Epithelial cell of prostate (primary cell): ENCODE data around the gene NUP85.
A peak's percentile ranks its signal among the peaks of the same experiment; 100 is the strongest.
"Not testable (repeated sequence)": the region's sequence is repeated elsewhere in the genome, so short reads cannot be mapped to it uniquely, and the experiment has no call there.

Experiments used
- DNase-seq: peaks from one replicate; pipeline ENCODE4 v3.0.0-alpha.2; 2011; ENCODE audit warnings: low read depth, low spot score
- H3K27ac ChIP-seq: fragments of 450-650 bp; 2 replicates; pipeline ENCODE4 v1.5.1; 2017; ENCODE audit warnings: mild to moderate bottlenecking

The NUP85 gene

DNA sequence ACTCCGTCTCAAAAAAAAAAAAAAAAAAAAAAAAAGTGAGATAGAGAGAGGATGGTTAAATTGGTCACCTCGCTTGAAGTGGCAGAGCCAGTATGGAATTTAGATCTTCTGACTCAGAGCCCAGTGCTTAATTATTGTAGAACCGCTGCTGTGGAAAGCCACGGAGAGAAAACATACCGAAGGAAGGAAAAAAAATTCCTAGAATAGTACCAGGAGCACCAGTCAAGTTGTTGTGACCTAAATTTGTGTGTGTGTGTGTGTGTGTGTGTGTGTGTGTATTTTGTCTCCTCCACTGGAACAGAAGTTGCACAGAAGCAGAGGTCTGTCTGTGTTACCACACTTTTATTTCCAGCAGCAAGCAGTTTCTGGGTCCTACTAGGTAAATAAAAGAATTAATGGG, 10.6 kb upstream of the NUP85 start:
- DNase-seq, result no peak
- no peak overlapping the region for H3K27ac ChIP-seq

DNA sequence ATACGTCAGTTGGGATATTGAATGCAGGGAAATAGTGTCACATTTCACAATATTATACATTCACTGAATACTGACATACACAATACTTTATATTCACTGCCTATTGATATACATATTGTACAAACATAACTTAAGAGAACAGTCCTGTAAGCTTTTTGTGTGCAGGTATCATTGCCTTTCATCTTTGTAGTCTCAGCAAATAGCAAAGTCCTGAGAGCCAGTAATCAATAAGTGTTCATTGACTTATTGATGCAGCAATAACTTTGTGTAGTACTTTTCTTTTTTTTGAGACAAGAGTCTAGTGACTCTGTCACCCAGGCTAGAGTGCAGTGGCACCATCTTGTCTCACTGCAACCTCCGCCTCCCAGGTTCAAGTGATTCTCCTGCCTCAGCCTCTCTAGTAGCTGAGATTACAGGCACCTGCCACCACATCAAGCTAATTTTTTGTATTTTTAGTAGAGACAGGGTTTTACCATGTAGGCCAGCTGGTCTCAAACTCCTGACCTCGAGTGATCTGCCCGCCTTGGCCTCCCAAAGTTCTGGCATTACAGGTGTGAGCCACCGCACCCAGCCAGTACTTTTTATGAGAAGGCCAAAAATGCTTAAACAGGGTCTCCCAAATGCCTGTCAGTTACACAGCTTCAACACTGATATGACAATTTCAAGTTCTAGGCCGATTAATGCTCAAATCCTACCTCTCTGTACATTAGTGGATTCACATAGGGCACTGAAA, 5.4 kb upstream of the NUP85 start:
- H3K27ac ChIP-seq, result no peak overlapping the region
- DNase-seq, result no peak

DNA sequence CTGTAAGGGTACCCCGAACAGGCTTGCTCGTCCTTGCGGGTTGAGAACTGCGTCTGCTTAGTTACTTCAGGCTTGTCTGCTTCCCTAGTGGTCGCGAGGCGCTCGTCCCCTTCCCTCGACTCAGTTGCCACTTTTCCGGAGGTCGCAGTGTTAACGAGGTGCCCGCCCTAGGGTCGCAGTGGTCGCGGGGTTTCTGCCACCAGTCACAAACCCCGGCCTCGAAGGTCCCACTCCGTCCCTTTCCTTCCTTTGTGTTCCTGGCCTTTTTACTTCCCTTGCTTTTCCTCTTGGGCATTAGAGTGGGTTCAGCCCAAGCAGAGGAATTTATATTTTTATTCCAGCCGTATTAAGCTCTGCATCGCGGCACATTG, 299 bp downstream of the NUP85 start:
- no peak for DNase-seq
- H3K27ac ChIP-seq, result peak overlapping the region; percentile 89

DNA sequence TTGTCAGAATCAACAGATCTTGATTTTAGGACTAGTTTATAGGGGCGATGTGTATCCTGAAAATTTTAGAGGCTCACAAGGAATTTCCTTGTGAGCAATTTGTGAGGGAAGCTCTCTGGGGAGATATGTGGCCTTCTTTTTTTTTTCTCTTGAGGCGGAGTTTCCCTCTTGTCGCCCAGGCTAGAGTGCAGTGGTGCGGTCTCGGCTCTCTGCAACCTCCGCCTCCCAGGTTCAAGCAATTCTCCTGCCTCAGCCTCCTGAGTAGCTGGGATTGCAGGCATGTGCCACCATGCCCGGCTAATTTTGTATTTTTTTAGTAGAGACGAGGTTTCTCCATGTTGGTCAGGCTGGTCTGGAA, 1.6 kb downstream of the NUP85 start:
- H3K27ac ChIP-seq, DNase-seq: not testable (repeated sequence)

DNA sequence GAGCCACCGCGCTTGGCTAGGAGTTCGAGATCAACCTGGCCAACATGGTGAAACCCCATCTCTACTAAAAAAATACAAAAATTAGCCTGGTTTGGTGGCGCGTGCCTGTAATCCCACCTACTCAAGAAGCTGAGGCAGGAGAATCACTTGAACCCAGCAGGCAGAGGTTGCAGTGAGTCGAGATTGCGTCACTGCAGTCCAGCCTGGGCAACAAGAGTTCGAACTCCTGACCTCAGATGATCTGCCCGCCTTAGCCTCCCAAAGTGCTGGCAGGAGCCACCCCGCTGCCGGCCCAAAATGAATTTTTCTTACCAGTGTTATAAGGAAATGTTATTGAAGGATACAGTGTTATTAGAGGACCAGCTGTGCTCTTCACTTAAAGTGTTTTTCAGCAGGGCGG, 2.3 kb downstream of the NUP85 start:
- H3K27ac ChIP-seq, result no peak overlapping the region

DNA sequence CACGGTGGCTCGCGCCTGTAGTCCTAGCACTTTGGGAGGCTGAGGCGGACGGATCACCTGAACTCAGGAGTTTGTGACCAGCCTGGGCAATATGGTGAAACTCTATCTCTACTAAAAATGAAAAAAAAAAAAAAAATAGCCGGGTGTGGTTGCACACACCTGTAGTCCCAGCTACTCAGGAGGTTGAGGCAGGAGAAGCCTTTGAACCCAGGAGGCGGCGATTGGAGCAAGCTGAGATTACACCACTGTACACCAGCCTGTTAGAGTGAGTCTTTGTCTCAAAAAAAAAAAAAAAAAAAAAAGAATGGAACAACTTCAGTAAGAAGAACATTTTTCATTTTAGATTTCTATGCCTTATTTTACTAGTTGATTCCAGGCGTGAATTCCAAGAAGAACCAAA, 2.7 kb downstream of the NUP85 start:
- no peak overlapping the region for H3K27ac ChIP-seq

More for the DNA sequence above, 2.3 kb downstream of the NUP85 start:
- DNase-seq, result no peak

DNA sequence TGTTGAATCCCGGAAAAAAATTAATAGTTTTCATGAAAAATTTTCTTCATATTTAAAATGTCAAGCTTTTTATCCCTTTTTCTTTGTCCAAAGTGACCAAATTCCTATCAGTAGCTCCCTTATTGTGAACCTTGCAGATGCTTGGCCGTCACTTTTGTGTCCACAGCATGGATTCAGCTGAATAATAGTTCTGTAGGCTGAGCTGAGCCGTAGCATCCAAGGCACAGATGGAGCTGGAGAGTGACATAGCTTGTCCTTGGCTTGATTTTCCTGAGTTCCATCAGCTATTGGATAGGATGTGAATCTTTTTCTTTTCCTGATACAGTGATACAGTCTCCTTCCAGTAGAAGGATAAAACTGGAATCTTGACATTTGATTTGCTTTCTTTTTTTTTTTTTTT, 3.6 kb downstream of the NUP85 start:
- no peak overlapping the region for H3K27ac ChIP-seq
- no peak for DNase-seq

More for the DNA sequence above, 2.7 kb downstream of the NUP85 start:
- DNase-seq, result no peak

DNA sequence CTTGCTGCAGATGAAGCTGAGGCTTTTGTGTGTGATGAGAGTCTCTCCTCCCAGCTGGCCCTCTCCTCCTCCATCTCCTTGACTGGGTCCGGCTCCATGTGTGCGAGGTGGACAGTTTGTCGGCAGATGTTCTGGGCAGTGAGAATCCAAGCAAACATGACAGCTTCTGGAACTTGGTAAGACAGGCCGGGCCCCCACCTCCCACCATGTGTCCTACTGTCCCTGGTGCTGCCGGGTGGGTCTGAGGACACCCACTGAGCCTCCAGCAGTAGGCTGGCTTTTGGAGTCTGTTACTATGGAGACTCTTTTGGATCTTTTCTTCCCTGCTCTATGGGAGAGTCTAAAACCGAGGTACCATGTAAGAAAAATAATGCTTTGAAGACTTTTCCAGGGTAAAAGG, 12.7 kb downstream of the NUP85 start:
- DNase-seq, result no peak
- H3K27ac ChIP-seq, result no peak overlapping the region

DNA sequence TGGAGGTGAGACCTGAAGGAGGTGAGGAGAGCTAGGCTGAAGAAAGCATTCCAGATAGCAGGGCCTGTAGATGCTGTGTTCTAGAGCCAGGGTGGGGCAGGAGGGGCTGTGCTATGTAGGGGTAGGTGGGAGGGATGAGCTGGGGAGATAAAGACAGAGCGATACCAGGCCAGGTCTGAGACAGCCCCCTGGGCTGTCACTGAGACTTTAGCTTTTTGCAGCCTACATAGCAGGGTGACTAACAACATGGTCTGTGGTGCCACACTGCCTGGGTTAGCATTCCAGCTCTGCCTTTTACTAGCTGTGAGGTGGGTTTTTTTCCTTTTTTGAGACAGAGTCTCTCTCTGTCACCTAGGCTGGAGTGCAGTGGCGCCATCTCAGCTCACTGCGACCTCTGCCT, 14.3 kb downstream of the NUP85 start:
- DNase-seq, result no peak
- no peak overlapping the region for H3K27ac ChIP-seq

DNA sequence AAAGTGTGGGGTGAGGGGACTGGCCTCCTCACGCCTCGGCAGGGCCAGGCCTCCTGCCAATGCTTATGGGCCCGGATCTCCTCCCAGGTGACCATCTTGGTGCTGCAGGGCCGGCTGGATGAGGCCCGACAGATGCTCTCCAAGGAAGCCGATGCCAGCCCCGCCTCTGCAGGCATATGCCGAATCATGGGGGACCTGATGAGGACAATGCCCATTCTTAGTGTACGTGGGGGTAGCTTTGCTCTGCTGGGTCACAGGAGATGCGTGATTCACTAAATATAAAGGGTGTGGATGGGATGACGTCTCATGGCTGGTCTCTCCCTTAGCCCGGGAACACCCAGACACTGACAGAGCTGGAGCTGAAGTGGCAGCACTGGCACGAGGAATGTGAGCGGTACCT, 19.5 kb downstream of the NUP85 start:
- H3K27ac ChIP-seq, result no peak overlapping the region
- no peak for DNase-seq

DNA sequence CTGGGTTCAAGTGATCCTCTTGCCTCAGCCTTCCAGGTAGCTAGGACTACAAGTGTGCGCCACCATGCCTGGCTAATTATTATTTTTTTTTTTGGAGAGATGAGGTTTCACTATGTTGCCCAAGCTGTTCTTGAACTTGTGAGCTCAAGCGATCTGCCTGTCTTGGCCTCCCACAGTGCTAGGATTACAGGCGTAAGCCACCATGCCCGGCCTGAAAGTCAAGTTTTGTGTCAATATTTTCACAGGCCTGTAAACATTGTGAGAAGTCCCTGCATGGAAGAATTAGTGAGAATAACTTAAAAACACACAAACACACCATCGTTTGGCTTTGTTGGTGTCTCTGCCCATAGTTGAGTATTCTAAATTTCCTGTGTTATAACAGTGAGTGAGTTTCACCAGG, 22.2 kb downstream of the NUP85 start:
- DNase-seq, result no peak
- no peak overlapping the region for H3K27ac ChIP-seq

DNA sequence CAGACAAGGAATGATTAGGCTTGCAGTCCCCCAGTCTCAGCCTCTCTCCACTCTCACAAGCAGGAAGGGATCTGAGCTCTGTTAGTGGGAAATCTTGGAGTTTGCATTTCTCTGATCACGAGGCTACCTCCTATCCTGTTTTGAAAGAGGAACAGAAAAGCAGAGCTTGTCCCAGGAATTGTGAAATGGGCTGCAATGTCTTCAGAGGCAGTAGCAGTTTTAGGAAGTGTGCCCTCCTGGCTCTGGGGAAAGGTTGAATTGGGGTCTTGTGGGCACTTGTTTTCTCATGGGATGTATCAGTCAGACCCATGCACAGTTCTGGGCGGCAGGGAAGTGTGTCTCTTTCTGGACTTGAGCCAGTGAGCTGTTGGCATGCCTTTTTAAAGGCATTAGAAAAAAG, 22.8 kb downstream of the NUP85 start:
- no peak overlapping the region for H3K27ac ChIP-seq
- no peak for DNase-seq

DNA sequence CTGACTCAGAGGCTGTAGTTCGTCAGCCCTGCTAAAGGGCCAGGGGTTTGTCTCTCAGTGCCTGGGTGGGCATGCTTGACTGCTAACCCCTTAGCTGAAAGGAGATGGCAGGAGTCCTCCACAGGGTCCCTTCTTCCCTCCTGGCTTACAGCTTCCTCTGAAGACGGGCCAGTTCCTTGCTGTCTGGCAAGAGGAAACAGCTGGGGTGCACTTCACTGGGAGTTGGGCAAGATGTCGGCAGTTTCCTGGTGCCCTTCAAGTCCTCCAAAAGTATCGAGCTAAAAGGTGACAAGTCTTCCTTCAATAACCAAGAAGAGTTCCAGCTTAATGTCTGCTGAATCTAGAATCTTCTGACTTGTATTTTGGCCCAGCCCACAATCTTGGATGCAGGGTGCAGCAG, 23.4 kb downstream of the NUP85 start:
- DNase-seq, result no peak
- H3K27ac ChIP-seq, result no peak overlapping the region

DNA sequence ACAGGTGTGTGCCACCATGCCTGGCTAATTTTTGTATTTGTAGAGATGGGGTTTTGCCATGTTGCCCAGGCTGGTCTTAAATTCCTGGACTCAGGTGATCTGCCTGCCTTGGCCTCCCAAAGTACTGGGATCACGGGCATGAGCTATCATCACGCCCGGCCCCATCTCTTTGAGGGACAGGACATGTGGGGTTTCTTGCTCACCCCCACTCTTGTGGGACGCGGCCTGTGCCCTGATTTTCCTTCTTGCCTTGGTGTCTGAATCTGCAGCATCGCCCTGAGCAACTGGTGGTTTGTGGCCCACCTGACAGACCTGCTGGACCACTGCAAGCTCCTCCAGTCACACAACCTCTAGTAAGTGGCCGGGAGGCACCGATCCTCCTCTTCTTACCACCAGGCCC, 25.6 kb downstream of the NUP85 start:
- no peak overlapping the region for H3K27ac ChIP-seq
- DNase-seq, result no peak

DNA sequence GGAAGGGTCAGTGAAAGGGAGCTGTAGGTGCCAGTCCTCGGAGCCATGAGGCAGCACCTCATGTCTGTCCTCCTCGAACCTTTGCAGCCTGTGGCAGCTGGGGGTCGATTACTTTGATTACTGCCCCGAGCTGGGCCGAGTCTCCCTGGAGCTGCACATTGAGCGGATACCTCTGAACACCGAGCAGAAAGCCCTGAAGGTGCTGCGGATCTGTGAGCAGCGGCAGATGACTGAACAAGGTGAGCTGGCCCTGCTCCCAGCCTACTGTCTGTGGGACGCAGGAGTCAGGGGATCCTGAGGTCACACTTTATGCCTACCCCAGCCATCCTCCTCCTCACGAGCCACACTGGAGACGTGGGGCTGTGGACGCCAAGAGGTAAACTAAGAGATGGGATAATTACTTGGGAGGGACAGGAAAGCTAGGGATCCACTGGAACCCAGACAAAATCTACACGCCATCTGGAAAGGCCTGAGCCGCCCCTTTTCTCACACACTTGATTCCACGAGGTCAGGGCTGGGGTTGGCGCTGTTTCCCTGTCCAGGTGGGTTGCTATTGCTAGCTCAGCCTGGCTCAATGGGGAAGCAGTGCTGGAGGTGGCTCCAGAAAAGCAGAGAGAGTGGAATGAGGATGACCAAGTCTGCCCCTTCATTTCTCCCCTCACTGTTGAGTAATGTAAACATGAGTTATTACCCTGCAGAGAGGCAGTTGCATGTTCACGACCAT, 26.4 kb downstream of the NUP85 start:
- DNase-seq, result no peak
- no peak overlapping the region for H3K27ac ChIP-seq

DNA sequence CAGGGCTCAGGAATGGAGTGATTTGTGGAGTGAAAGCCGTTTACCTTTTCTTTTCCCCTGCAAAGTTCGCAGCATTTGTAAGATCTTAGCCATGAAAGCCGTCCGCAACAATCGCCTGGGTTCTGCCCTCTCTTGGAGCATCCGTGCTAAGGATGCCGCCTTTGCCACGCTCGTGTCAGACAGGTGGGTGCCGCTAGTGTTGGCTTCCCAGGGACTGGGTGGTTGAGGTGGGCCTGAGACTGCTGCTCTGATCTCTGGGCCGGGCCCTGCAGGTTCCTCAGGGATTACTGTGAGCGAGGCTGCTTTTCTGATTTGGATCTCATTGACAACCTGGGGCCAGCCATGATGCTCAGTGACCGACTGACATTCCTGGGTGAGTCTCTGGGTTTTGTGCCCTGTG, 27.3 kb downstream of the NUP85 start:
- no peak overlapping the region for H3K27ac ChIP-seq
- DNase-seq, result no peak

DNA sequence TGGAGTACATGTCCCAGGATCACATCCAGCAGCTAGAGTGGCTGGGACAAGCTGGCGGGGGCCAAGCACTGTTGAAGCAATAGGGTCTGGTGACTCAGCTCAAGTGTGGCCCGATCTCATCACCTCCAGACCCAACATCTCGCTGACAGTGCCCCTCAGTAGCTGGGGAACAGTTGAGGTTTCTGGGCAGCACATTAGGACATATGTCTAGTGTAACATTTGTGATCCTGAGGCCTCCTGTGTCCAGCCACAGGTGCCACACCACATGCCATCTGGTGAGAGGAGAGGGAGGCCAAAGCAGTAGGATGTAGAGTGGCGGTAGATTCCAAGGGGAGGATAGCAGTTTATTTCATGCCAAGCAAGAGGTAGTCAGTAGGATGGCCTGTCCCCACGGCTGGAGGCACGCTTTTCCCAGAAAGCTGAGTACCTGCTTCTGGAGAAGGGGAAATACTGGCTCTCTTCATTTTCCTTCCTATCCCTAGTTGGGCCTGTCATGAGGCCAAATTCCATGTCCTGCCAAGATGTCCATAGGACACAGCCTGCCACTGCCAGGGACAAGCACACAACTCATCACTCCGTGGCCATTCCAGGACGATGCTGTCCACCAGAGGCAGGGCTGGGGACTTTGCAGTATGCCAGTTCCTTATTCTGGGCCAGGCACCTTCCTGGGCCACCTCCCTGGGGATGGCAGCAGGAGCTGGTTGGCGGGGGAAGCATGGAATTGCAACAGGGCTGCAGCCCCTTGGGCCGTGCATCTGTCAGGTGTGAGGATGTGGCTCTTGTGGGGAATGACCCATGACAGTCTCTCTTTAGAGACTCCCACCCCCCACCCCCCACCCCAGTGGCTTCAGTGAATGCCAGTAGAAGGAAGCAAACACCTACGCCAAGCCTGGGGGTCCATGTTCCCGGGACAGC, 31.9 kb downstream of the NUP85 start:
- no peak overlapping the region for H3K27ac ChIP-seq
- no peak for DNase-seq

DNA sequence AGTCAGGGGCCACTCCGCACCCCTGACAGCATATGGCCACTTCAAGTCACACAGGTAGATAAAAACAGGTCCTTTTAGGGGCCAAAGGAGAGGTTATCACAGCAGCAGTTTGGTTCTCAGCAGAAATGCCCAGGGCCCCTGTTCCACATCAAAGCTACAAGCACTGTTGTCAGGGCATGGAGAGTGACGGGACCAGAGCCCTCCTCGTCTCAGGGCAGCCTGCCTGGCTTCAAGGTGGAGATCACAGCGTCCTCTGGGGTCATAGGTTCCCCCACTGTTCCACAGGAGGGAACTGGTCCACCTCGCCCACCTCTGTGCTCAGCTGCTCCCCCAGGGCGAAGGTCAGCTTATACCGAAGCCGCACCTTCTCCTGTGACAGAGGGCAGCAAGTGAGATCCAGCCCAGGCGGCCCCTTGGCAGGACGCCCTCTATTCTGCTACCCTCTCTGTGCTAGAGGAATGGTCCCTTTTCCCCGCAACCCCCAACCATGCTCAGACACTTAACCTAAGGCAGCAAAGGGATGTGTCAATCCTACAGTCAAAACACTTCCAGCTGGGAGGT, 32.6 kb downstream of the NUP85 start:
- H3K27ac ChIP-seq, result no peak overlapping the region

DNA sequence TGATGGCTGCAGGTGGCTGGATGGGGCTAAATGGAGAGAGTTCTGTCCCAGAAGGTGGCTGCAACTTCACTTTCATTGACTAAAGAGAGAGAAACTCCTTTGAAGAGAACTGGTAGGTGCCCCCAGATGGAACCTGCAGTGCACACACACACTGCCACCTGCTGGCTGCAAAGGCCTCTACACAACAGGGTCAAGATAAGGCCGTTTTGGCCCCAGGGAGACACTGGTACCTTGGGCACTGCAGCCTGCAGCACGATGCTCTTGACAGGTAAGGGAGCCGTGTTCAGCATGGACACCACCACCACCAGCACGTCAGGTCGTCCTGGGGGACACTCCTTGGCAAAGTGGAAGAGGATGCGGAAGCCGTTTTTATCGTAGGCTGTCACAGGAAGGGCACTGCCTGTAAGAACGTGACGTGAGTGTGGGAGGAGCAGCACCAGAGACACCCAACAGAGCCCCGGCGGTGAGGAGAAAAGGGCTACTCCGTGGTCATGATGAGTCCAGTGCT, 33.3 kb downstream of the NUP85 start:
- H3K27ac ChIP-seq, result no peak overlapping the region

More for the DNA sequence above, 32.6 kb downstream of the NUP85 start:
- no peak for DNase-seq

DNA sequence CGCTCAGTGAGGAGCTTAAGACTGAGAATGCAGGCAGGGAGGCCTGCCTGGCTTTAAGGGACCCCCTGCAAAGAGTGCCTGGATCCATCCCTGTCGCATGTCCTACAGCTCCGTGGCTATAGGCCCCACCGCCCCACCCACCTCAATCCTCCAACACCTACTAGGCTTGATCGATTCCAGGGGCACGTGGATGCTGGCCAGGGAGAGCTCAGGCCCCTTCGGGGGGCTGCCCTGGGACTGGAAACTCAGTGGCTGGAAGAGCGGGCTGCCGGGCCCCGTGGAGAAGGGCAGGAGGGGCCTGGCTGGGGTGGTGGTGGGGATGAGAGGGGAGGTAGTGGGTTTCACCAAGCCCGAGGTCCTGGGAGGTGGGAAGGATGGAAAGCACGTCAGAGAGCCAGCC, 33.7 kb downstream of the NUP85 start:
- no peak overlapping the region for H3K27ac ChIP-seq
- DNase-seq, result no peak

More for the DNA sequence above, 33.3 kb downstream of the NUP85 start:
- no peak for DNase-seq
